ENCODE measurements around the gene TULP3.

The TULP3 gene

DNA sequence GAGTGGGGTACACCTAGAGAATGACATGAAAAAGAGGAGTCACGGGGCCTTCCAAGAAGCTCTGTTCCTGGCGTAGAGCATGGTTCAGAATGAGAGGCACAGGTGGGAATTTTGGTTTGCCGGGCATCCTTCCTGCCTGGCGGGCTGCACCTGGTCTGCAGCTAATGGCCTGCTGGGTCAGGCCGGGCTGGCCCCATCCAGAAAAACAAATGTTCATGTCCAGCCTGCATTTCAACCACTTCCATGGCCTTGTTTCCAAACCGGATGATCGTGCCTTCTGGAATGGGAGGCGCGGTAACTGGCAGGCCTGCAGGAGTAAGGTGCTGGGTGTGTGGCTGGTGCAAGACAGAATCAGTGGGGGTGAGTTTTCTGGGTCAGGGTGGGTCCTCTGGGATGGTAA is 82.9 kb downstream of the TULP3 start:
- DNase-seq: no peak

DNA sequence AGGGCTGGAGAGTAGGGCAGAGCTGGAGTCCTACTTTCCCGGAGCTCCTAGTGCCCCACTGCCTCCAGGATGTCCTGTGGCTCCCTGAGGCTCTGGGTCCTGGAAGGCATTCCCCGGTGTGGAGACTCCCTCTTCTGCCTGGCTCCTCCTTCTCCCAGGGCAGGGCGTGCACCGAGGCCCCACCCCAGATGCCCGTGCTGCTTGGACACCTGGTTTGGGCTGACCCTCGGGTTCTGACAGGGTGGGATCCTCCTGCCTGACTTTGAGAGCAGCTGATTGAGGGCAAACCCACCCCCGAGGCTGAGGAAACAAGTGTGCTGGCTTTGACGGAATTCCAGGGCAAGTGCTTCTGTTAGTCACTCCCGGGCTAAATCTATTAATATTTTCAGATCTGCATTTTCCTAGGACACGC is 83.9 kb downstream of the TULP3 start:
- no peak for DNase-seq

DNA sequence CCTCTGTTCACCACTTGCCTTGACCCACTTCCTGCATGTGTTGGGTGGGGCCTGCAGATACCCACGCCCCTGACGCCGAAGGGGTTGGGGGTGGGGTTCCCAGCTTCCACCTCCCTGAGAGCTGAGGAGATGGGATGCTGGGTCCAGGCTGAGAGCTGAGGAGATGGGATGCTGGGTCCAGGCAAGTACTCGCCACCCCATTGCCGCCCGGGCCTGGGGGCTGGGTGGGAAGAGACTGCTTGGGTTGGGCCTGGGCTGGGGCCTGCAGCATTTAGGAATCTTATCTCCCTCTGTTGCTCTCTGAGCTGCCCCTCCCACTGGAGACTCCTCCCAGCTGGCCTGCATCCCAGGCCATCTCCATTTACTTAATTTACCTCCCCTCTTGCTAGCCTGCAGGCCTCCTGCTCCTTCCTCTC is 85.9 kb downstream of the TULP3 start:
- DNase-seq: no peak

DNA sequence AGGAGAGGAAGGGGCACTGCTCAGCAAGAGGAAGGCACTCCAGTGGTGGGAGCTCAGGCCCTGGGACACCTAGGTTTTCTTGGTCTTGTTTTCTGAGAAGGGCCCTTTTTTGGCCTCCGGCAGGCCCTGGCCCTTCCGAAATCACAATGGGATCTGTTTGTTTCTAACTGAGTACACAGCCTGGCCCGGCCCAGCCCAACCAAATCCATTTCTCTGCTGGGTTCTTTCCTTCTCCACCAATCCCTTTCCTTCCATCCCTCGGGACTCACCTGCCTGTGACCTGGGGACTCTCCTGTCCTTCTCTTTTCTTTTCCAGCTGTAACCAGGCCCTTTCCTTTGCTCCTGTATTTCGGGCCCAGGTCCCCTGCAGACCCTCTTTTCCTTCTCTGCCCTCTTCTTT is 87.1 kb downstream of the TULP3 start:
- DNase-seq: no peak

DNA sequence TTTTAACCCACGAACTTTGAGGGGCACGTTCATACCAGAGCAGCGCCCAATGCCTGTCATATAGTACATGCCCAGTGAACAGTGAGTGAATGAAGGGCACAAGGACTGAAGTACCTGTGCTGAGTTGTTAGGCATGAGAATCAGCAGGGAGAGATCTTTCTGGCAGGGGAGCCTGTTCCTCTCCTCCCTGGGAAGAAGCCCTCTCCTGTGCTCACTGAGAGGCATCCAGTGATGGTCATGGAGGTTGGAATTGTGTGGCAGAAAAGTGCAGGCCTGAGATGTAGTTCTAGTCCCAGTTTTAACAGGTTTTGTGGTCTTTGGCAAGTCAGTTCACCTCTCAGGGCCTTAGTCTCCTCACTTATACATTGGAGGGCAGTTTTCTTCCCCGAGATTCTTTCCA is 89.1 kb downstream of the TULP3 start:
- no peak for DNase-seq

DNA sequence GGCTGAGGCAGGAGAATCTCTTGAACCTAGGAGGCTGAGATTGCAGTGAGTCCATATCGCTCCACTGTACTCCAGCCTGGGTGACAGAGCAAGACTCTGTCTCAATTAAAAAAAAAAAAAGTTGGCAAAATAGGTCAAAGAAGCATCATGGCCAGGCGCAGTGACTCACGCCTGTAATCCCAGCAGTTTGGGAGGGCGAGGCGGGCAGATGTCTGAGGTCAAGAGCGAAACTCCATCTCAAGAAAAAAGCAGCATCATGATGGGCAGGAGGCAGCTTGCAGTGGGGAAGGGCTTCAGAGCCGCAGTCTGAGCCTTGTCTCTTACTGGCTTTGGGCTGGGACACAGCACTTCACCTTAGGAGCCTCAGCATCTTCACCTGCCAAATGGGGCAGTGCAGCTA is 89.9 kb downstream of the TULP3 start:
- DNase-seq: no peak

DNA sequence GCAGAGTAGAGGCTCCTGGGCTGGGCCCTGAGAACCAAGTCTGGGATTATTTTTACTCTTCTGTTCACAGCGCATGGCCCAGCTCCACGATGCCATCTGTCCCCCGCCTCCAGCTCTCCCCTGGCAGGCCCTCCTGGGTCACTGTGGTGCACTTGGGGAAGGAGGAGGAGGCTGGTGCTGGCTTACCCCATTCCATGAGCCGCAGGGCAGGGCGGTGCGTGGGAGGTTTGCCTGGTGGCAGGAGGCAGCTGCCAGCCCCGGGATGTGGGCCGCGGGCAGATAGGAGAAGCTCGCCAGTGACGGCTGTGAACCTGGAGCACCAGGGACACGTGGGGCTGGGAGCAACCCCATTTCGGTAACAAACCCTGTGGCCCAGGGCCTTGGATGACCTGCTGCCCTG is 91.7 kb downstream of the TULP3 start:
- DNase-seq: no peak

DNA sequence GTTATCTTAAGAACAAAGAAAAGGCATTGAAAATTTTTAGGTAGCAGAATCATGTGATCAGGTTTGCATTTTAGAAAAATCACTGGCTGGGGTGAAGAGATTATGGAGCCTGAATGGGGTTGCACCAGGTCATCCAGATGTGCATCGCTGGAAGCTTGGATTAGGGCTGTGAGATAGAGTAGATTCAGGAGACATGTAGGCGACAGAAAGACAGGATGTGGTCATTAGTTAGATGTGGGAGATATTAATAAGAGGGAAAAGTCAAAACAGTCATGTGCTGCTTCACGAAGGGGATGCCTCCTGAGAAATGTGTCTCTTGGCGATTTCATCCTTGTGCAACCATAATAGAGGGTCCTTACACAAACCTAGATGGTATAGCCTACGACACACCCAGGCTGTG is 93.6 kb downstream of the TULP3 start:
- DNase-seq: no peak

DNA sequence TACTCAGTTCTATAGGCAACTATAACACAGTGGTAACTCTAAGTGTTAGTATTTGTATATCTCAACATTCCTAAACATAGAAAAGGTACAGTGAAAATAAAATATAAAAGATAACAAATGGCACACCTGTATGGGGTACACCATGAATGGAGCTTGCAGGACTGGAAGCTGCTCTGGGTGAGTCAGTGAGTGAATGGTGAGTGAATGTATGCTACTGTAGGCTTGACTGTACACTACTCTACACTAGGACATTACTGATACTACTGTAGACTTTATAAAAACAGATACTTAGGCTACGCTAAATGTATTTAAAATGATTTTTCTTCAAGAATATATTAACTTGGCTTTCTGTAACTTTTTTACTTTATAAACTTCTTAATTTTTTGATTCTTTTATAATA is 94.0 kb downstream of the TULP3 start:
- DNase-seq: no peak

DNA sequence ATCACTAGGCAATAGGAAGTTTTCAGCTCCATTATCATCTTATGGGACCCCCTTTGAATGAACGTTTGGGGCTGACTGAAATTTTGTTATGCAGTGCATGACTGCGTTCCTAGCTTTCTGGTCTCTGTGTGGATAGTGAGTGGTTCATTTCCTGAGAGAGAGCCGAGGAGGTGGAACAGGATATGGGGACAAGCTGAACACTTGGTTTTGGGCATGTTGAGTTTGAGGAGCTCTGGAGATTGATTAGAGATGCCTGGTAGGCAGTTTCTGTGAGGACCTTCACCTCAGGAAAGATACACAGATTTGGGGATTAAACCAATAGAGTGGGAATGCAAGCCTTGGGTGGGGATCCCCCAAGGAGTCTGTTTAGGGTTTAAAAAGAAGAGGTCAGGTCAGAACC is 96.2 kb downstream of the TULP3 start:
- no peak for DNase-seq

DNA sequence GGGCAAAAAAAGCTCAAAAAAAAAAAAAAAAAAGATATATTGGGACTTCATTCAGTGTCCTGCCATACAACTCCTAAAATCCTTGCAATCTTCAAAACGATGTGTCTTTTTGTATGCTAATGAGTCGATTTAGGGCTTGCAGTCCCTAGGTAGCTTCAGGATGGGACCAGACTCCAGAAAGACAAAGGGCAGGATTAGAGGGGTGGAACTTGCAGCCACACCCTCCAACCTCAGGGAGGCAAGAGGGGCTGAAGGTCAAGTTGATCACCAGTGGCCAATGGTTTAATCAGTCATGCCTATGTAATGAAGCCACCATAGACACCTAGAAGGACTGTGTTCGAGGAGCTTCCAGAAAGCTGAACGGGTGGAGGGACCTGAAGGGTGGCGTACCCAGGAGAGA is 97.8 kb downstream of the TULP3 start:
- DNase-seq: no peak
